ENCODE results near the gene NDUFS6. TPM values are rescaled to one million over a fixed set of nuclear protein-coding genes. Genes with fewer than 3 reads are reported as not detected.

NDUFS6 gene
- total and polyA plus RNA-seq, 2 of the 8 experiments (the other 6 are each of a cell fraction or from before 2014, with no cell fraction given), result 72.7 to 191 TPM

- TF ChIP-seq CHD7 (IDR thresholded peaks at IDR 0.05; ENCODE audit: insufficient replicate concordance, low read length), result no peak
- TF ChIP-seq ATF3 (IDR thresholded peaks at IDR 0.05; ENCODE audit: insufficient read depth, low read depth, low read length), result no peak
- TF ChIP-seq SRF (IDR thresholded peaks at IDR 0.05; ENCODE audit: low read depth, low read length), result no peak
- TF ChIP-seq, protein P1, sequence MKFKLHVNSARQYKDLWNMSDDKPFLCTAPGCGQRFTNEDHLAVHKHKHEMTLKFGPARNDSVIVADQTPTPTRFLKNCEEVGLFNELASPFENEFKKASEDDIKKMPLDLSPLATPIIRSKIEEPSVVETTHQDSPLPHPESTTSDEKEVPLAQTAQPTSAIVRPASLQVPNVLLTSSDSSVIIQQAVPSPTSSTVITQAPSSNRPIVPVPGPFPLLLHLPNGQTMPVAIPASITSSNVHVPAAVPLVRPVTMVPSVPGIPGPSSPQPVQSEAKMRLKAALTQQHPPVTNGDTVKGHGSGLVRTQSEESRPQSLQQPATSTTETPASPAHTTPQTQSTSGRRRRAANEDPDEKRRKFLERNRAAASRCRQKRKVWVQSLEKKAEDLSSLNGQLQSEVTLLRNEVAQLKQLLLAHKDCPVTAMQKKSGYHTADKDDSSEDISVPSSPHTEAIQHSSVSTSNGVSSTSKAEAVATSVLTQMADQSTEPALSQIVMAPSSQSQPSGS (IDR thresholded peaks at IDR 0.05; ENCODE audit: low read length), result no peak
- TF ChIP-seq BCL11A (IDR thresholded peaks at IDR 0.05; ENCODE audit: low read depth in 2 of 2, low read length in 2 of 2), result no peak
- TF ChIP-seq HDAC2 (IDR thresholded peaks at IDR 0.05; ENCODE audit: borderline replicate concordance in 1 of 2, low read depth in 2 of 2, low read length in 2 of 2), result no peak
Observed at GRCh38 chr5:1779782-1780613, 21.2 kb upstream of the NDUFS6 start (continued).
